Hippocampal formation (tissue), 2 donors: ENCODE results near the gene GAPDHS.

Experiments
- DNase-seq, 2 donors: peaks; one replicate each; lab custom pipeline; 2025; lab: John Stamatoyannopoulos, UW

Gene GAPDHS

GRCh38 chr19:35510626-35510964, 22.7 kb upstream of the GAPDHS start:
- DNase-seq = no peak

DNA sequence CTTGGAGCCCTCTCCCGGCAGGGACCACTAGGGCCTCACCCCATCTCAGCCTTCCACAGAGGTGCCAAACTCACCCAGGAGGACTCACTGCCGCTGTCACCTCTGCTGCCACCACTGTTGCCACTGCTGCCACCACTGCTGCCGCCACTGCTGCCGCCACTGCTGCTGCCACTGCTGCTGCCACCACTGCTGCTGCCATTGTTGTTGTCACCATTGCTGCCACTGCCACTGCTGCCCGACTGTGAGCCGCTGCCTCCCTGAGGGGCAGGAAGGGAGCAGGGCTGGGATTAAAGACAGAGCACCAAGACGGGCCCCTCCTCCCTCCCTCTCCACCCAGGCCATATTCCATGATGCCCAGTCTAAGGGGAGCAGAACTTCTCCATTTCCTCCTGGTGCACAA, 21.9 kb upstream of the GAPDHS start:
- DNase-seq = no peak

- DNase-seq = no peak
Measured at GRCh38 chr19:35512831-35513627, 20.2 kb upstream of the GAPDHS start.

DNA sequence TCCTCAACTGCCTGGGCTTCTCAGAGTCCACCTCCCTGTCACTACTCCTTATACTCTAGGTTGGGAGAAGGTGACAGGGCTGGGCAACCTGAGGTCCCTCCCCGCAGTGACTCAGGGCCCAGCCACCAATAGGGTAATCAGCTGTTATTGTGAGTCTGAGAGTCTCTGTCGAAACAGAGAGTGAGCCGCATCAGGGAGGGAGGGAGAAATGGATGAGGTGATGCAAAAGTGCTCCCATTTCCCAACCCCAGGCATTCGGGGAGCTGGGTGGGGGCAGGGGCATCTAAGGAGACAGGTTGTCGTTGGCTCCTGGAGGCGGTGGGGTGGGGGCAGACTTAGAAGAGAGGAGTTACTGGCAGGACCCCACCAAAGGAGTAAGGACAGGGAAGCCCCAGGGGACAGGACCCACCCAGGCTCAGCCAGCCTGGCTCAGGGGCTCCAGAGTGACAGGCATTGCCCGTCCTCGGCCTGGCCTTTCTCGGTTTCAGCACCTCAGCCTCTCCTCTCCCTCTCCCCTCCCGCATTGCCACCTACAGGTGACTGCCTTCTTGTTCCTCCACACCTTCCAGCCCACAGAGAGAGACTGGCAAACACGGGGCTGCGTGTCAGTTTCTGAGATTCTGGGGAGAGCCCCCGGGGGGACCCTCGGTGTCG, 19.5 kb upstream of the GAPDHS start, which contains the start of gene DMKN:
Gene DMKN (minus strand): TSS at position 22 of the 654 bp plus-strand sequence. CDS start 174 bp downstream, outside the sequence.
- DNase-seq = no peak

DNA sequence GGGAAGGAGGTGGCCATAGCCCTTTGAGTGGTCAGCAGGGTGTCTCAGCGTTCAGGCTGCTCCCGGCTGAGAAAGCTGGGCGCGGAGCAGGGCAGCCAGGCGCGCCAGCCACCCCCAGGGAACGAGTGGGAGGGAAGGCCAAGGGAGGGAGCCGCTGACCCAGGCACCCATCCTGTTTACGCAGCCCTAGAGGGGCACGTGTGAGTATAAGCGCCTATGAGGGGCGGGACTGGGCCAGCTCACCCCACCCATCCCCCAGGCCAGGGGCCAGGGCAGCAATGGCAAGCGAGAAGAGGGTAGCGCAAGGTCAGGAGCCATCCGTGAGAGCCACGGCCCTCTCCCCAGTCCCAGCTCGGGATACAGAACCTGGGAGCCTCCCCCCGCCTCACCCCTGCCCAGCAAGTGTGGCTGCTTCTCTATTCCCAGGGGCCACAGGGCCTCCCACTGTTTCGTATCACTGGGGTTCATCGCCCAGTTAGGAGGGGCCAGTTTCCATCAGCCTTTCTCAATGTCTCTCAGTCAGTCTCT, 18.9 kb upstream of the GAPDHS start:
- DNase-seq = no peak

- no peak for DNase-seq
Measured at GRCh38 chr19:35516310-35516709, 16.9 kb upstream of the GAPDHS start.

GRCh38 chr19:35517342-35517741, 15.9 kb upstream of the GAPDHS start:
- no peak for DNase-seq

DNA sequence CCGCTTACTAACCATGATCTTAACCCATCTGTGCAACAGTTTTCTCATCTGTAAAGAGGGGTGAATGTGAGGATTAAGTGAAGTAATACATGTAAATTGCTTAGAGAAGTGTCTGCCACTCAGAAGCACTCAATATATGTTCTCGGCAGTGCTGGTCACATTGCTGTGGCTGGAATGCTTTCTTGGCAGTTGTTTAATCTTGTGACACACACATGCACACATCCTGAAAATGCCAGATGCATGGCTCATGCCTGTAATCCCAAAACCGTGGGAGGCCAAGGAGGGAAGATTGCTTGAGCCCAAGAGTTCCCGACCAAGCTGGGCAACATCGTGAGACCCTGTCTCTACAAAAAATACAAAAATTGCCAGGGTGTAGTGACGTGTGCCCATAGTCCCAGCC, 14.9 kb upstream of the GAPDHS start:
- DNase-seq = no peak

DNA sequence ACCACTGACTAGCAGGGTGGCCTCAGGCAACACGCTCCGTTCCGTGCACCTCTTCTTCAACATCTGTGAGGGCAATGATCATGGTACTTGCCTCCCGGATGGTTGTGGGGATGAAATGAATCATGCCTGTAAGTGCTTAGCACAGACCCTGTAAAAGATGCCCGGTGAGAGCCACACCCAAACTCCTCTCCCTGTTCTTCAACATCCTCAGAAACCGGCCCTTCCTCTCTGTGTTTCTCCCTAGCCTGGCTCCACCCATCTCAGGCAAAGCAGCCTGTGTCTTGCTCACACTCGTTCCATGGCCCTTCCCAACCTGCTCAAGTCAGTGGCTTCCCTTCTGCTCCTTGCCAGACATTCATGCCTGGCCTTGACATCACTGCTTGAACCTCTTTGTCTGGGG, 14.0 kb upstream of the GAPDHS start:
- DNase-seq = no peak

- no peak for DNase-seq
Measured at GRCh38 chr19:35521124-35521743, 12.0 kb upstream of the GAPDHS start.

DNA sequence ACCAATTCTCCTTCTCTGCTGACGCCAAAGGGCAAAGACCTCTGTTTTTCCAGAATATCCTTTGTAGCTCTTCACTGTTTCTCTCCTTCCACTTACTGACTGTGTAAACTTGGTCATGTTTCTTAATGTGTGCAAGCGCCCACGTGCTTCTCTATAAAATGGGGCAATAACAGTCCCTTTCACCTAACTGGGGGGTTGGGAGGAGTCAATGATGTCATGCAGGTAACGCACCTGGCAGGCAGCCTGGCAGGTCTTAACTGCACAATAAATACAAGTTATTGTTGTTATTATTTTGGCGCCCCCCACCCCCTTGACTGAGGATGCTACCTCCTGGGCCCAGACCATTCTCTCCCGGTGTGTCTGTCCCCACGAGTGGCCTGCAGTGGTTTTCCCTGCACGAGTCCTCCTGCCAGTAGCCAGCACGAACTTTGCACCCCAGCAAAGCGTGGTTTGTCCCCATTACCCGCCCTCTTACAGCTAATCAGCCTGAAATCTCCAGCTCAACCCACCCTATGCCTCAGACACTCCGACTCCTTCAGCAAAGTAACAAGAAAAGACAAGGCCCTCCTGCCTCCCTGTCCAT, 10.4 kb upstream of the GAPDHS start:
- no peak for DNase-seq

DNA sequence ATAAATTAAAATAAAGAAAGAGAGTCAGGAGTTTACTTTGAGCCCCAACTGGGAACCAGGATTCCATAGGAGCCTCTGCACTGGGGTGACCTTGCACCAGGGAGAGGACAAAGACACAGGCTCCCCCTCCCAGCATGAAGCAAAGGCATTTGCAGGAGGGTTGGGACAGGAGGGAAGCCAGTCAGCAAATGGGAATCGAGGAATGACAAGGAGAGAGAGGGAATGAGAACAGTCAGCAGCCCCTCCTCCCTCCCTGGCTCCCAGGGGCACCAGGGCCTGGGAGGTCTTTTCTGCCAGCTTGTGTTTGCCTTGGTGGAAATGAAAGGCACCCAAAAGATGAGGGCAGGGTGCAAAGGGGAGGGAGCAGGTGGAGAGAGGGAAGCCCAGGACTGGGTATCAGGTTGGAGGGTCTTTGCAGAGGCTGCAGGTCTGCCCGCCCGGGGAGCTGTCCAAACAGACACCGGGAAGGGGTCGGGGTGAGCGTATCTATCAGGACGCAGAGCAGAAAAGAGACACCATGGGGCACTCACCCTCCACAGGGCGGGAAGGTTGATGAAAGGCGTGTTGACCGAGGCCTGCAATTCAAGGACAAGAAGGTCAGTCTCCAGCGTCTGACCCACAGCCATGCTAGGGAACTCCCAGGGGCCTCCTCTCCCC, 8.9 kb upstream of the GAPDHS start:
- no peak for DNase-seq

DNA sequence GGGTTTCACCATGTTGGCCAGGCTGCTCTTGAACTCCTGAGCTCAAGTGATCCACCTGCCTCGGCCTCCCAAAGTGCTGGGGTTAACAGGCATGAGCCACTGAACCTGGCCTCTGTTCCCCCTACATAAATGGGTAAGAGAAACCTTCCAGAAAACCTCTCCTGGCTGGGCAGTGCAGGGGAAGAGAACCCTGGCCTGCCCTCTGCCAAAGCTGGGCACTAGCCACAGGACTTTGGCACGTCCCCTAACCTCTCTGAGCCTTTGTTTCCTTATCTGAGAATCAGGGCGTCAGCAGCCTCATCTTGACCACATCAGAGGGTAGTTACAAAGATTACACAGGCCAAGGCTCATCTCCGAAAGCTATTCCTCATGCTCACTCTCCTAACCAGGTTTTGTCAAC, 7.4 kb upstream of the GAPDHS start:
- no peak for DNase-seq

- no peak for DNase-seq
Measured at GRCh38 chr19:35528218-35529038, 4.8 kb upstream of the GAPDHS start, which contains the start of gene SBSN. Gene SBSN, minus strand, starts transcription at chr19:35528311. Its CDS starts 30 bp downstream, at chr19:35528281.

DNA sequence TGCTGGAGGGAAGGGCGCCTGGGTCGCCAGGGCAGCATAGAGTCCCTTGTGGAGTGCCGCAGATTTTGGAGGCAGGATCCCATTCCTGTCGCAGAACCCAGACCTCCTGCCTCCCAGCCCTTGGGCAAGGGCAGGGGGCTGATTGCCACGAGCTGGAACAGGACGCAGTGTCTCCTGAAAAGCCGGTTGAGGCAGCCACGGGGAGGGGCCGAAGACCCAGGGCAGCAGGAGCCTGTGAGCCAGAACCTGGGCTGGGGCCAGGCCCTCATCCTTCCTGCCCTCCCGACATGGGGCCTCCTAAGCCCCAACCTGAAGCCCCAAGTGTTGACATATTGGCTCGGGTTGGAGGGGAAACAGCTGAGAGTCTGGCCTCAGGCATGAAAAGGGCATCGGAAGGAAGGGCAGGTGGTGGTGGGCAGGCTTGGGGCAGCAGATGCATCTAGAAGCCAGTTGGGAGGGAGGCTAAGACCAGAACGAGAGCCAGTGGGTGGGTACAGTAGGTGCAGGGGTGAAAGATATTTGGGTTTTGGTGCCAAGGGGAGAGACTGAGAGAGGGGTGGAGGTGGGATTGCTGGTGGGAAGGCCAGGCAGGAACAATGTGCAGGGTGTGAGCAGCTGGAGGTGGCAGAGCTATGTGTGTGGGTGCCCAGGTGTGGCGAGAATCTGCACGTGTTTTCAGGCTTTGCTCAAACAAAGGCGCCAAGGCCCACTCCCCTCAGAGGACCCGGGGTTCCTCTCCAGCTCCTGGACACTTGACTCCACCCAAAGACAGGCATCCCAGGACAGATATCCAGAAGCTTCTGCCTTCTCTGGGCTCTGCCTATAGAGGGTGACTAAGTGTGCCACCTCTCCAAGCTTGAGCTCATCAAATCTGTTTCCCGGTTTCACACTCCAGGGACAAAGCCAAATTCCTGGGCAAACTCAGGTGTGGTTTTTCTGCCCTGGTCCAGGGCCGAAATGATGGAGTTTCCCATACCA, 3.7 kb upstream of the GAPDHS start:
- DNase-seq = no peak

GRCh38 chr19:35531291-35531690, 2.0 kb upstream of the GAPDHS start:
- DNase-seq = no peak

- DNase-seq = no peak
Measured at GRCh38 chr19:35533822-35534392, 651 bp downstream of the GAPDHS start.

- no peak for DNase-seq
Measured at GRCh38 chr19:35534803-35535480, 1.7 kb downstream of the GAPDHS start.

- DNase-seq = no peak
Measured at GRCh38 chr19:35539314-35539713, 6.1 kb downstream of the GAPDHS start.
